ENCODE data around the gene CCDC8. TPM values are rescaled to one million over a fixed set of nuclear protein-coding genes. Genes with fewer than 3 reads are reported as not detected.

Gene CCDC8
- polyA plus RNA-seq, 2 of the 4 experiments (the other 2 are of a cell fraction): 0.04 to 0.08 TPM

DNA sequence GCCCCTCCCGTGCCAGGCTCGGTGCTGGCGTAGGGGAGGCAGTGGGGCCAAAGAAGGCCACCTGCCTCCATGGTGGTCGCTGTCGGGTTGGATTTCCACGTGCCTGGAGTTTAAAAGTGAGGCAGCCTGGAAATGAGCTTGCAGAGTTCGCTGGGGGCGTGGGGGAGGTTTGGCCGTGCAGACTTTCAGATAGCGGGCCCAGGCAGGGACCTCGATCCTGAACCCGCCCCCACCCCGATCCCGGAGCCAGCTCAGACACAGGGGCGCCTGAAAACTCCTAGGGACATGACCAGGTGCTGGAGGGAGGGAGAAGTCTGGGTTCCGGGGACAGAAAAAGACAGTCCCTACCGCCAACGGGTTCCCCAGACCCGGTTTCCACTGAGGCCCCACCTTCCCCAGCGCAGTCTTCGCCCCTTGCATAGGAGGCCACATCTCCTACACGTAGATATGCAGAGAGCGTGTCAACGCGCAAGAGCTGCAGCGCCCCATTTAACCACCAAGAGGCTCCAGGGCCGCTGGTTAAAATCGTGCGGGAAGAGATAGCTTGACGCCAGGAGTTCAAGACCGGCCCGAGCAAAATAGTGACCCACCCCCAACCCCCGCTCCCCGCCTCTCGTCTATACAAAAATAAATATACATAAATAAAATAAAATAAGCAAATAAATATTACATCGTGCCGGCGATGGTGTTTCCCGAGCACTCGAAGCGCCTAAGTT lies 8.5 kb downstream of the CCDC8 start:
- peak; percentile 77 to 83 for DNase-seq (ENCODE audit: low read depth in 1 of 2, low spot score in 1 of 2)
- H3K4me1 ChIP-seq: no peaks in the 10 kb centered on the region
- no peaks in the 10 kb centered on the region for H3K9me3 ChIP-seq
- peak overlapping the region; percentile 90 to 92 for H3K27ac ChIP-seq
- ATAC-seq: peak; percentile 57 to 69
- H3K4me2 ChIP-seq: peak overlapping the region; percentile 89
- WGBS (ENCODE audit: missing lambda C conversion rate): 61% methylated on average over 40 of the region's 41 CpGs
- peak overlapping the region; percentile 53 for H3K4me3 ChIP-seq
- CTCF ChIA-PET: interaction anchor here (1.0 to 22.6 kb wide), 20 partner anchors 8 to 218 kb away, joined by 3 to 501 read pairs (median 8); partner anchors contain the start of genes CCDC8, PNMA8A and PNMA8B
- POLR2A ChIA-PET: interaction anchor here (0.6 to 1.4 kb wide), 2 partner anchors 82 kb away, joined by 3 to 4 read pairs; no protein-coding TSS in a partner anchor
- TF ChIP-seq PHF8 (IDR thresholded peaks at IDR 0.05; ENCODE audit: borderline replicate concordance, low read depth): no peak
- TF ChIP-seq CBX8 (IDR thresholded peaks at IDR 0.05): no peak
- no peak for TF ChIP-seq TP53 (CRISPR knock-in tag; IDR thresholded peaks at IDR 0.05)
- TF ChIP-seq RCOR1 (IDR thresholded peaks at IDR 0.05; ENCODE audit: low read depth, low read length): no peak
- no peak for TF ChIP-seq HOXA7 (CRISPR knock-in tag; IDR thresholded peaks at IDR 0.05)
- TF ChIP-seq KDM1A (IDR thresholded peaks at IDR 0.05; ENCODE audit: low read depth): no peak
- TF ChIP-seq NFE2L2 (conservative IDR thresholded peaks at IDR 0.05; ENCODE audit: low read length): no peak
- TF ChIP-seq, protein P1, sequence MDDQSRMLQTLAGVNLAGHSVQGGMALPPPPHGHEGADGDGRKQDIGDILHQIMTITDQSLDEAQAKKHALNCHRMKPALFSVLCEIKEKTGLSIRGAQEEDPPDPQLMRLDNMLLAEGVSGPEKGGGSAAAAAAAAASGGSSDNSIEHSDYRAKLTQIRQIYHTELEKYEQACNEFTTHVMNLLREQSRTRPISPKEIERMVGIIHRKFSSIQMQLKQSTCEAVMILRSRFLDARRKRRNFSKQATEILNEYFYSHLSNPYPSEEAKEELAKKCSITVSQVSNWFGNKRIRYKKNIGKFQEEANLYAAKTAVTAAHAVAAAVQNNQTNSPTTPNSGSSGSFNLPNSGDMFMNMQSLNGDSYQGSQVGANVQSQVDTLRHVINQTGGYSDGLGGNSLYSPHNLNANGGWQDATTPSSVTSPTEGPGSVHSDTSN (IDR thresholded peaks at IDR 0.05): no peak
- 0 out of 3 replicates have a peak, but pooled peaks have one; percentile 9 for TF ChIP-seq SMC3 (IDR thresholded peaks at IDR 0.05)
- TF ChIP-seq CEBPB (IDR thresholded peaks at IDR 0.05): no peak
- no peak for TF ChIP-seq HEYL (CRISPR knock-in tag; IDR thresholded peaks at IDR 0.05)
- no peak for TF ChIP-seq ZFP36 (IDR thresholded peaks at IDR 0.05; ENCODE audit: borderline replicate concordance, partially characterized antibody)
- no peak for TF ChIP-seq ZNF302 (CRISPR knock-in tag; IDR thresholded peaks at IDR 0.05)
- peak; percentile 16; the same call in 2 of the 3 replicates for TF ChIP-seq CTCF (IDR thresholded peaks at IDR 0.05)
- TF ChIP-seq MYC (IDR thresholded peaks at IDR 0.05; ENCODE audit: borderline replicate concordance, low read length): no peak
- TF ChIP-seq GATA3 (IDR thresholded peaks at IDR 0.05; ENCODE audit: borderline replicate concordance): no peak
- peak; percentile 27 to 36; a peak in 3 of 5 replicates for TF ChIP-seq RAD21 (conservative IDR thresholded peaks at IDR 0.05 in 1 of 2, IDR thresholded peaks at IDR 0.05 in 1 of 2)
- TF ChIP-seq BCL3 (IDR thresholded peaks at IDR 0.05): no peak
- no peak for TF ChIP-seq RARB (CRISPR knock-in tag; IDR thresholded peaks at IDR 0.05)
- no peak for TF ChIP-seq HDAC2 (IDR thresholded peaks at IDR 0.05)
- TF ChIP-seq JUNB (IDR thresholded peaks at IDR 0.05): no peak
- TF ChIP-seq FOSB (CRISPR knock-in tag; IDR thresholded peaks at IDR 0.05): no peak
- no peak for TF ChIP-seq ZC3H11A (IDR thresholded peaks at IDR 0.05)
- TF ChIP-seq, protein P2, sequence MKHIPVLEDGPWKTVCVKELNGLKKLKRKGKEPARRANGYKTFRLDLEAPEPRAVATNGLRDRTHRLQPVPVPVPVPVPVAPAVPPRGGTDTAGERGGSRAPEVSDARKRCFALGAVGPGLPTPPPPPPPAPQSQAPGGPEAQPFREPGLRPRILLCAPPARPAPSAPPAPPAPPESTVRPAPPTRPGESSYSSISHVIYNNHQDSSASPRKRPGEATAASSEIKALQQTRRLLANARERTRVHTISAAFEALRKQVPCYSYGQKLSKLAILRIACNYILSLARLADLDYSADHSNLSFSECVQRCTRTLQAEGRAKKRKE (CRISPR knock-in tag; IDR thresholded peaks at IDR 0.05; ENCODE audit: low read depth): no peak
- FAIRE-seq: no peak

Data from A549 (cell line).